Measurements from ENCODE around the gene APOL6.

The APOL6 gene

GRCh38 chr22:35632935-35633334 is 15.3 kb upstream of the APOL6 start:
- in situ Hi-C loops (cut with MboI; ENCODE audit: low pct_unique_long_range_greater_than_20kb, low sequenced_read_pairs, unreplicated experiment) = no loop called here
- DNase-seq (ENCODE audit: low spot score) = no peak
- TF ChIP-seq CTCF (IDR thresholded peaks at IDR 0.05; ENCODE audit: extremely low read depth, insufficient read depth, missing control alignments) = no peak

GRCh38 chr22:35633520-35633919 is 14.7 kb upstream of the APOL6 start:
- in situ Hi-C loops (cut with MboI; ENCODE audit: low pct_unique_long_range_greater_than_20kb, low sequenced_read_pairs, unreplicated experiment) = no loop called here

GRCh38 chr22:35634015-35634414 is 14.2 kb upstream of the APOL6 start:
- no peak for TF ChIP-seq CTCF (IDR thresholded peaks at IDR 0.05; ENCODE audit: extremely low read depth, insufficient read depth, missing control alignments)
- no peak for DNase-seq (ENCODE audit: low spot score)
- in situ Hi-C loops (cut with MboI; ENCODE audit: low pct_unique_long_range_greater_than_20kb, low sequenced_read_pairs, unreplicated experiment) = no loop called here

More at GRCh38 chr22:35633520-35633919, 14.7 kb upstream of the APOL6 start:
- no peak for TF ChIP-seq CTCF (IDR thresholded peaks at IDR 0.05; ENCODE audit: extremely low read depth, insufficient read depth, missing control alignments)
- DNase-seq (ENCODE audit: low spot score) = no peak

- TF ChIP-seq CTCF (IDR thresholded peaks at IDR 0.05; ENCODE audit: extremely low read depth, insufficient read depth, missing control alignments) = no peak
- in situ Hi-C loops (cut with MboI; ENCODE audit: low pct_unique_long_range_greater_than_20kb, low sequenced_read_pairs, unreplicated experiment) = no loop called here
- DNase-seq (ENCODE audit: low spot score) = peak; percentile 52
Observed at GRCh38 chr22:35634943-35635540, 13.2 kb upstream of the APOL6 start.

- TF ChIP-seq CTCF (IDR thresholded peaks at IDR 0.05; ENCODE audit: extremely low read depth, insufficient read depth, missing control alignments) = no peak
- in situ Hi-C loops (cut with MboI; ENCODE audit: low pct_unique_long_range_greater_than_20kb, low sequenced_read_pairs, unreplicated experiment) = no loop called here
- no peak for DNase-seq (ENCODE audit: low spot score)
Observed at GRCh38 chr22:35637254-35637653, 11.0 kb upstream of the APOL6 start.

- TF ChIP-seq CTCF (IDR thresholded peaks at IDR 0.05; ENCODE audit: extremely low read depth, insufficient read depth, missing control alignments) = no peak
- in situ Hi-C loops (cut with MboI; ENCODE audit: low pct_unique_long_range_greater_than_20kb, low sequenced_read_pairs, unreplicated experiment) = no loop called here
- no peak for DNase-seq (ENCODE audit: low spot score)
Observed at GRCh38 chr22:35638001-35638400, 10.2 kb upstream of the APOL6 start.

Measured in GM13977 (cell line).